Thoracic aorta (tissue), 2 donors: Measurements from ENCODE around the gene CRELD1. TPM values are rescaled to one million over a fixed set of nuclear protein-coding genes. Genes with fewer than 3 reads are reported as not detected.
A peak's percentile ranks its signal among the peaks of the same experiment; 100 is the strongest.
"Not testable (repeated sequence)": the region's sequence is repeated elsewhere in the genome, so short reads cannot be mapped to it uniquely, and the experiment has no call there.

ENCODE experiments used
- ATAC-seq: fragments of 150-250 bp; one replicate; pipeline ENCODE4 v1.8.0; 2017; ENCODE audit warnings: low read depth; ENCODE audit not compliant: insufficient number of reproducible peaks, low FRiP score
- DNase-seq: peaks from one replicate; pipeline ENCODE4 v3.0.0-alpha.2; 2020; ENCODE audit warnings: low spot score
- H3K27ac ChIP-seq, 2 donors: fragments of 200-600 bp; sonication (generic); 1 replicate in 1 of 2; 2 replicates in 1 of 2; pipeline ENCODE4 v1.5.1; 2016; ENCODE audit warnings: mild to moderate bottlenecking in 2 of 2, moderate library complexity in 2 of 2
- H3K27me3 ChIP-seq: fragments of 200-600 bp; sonication (generic); replicated peaks from 2 replicates; pipeline ENCODE4 v1.6.0; 2016; ENCODE audit warnings: mild to moderate bottlenecking; ENCODE audit not compliant: insufficient read depth
- H3K36me3 ChIP-seq: fragments of 200-600 bp; sonication (generic); one replicate; pipeline ENCODE4 v1.5.1; 2016
- H3K4me1 ChIP-seq, 2 donors: fragments of 200-600 bp; sonication (generic); 1 replicate in 1 of 2; 2 replicates in 1 of 2; pipeline versions ENCODE4 v1.5.1 to v1.6.0; 2016; ENCODE audit warnings: low read depth in 2 of 2, mild to moderate bottlenecking in 1 of 2; ENCODE audit not compliant: control insufficient read depth in 1 of 2
- H3K4me3 ChIP-seq: fragments of 200-600 bp; sonication (generic); 2 replicates; pipeline ENCODE4 v1.5.1; 2016; ENCODE audit warnings: mild to moderate bottlenecking
- H3K9me3 ChIP-seq: fragments of 200-600 bp; sonication (generic); 2 replicates; pipeline ENCODE4 v1.5.1; 2016
- CTCF ChIP-seq: fragments of 200-600 bp; sonication (generic); IDR thresholded peaks from one replicate; pipeline ENCODE4 v1.5.1; 2019; ENCODE audit warnings: antibody characterized with exemption
- total RNA-seq, 2 donors: library from RNA; depleted of rRNA; stranded (reverse); fragments of >200 nt; gene quantifications; one replicate each; pipeline versions ENCODE4 v1.1.0 to v1.2.3, GENCODE V29; 2016

Gene CRELD1
- total RNA-seq, 2 donors from 2014 or later = 37.2 to 37.4 TPM

- H3K4me1 ChIP-seq = peaks cover 10 to 15% of the 10 kb centered on the region in 2 donors
- no peak overlapping the region for H3K27ac ChIP-seq
- no peaks in the 10 kb centered on the region for H3K9me3 ChIP-seq
- H3K36me3 ChIP-seq = peaks cover 7% of the 10 kb centered on the region
- no peak overlapping the region for H3K4me3 ChIP-seq
- no peaks in the 10 kb centered on the region for H3K27me3 ChIP-seq
- TF ChIP-seq CTCF = no peak
- DNase-seq = no peak
- no peak for ATAC-seq
Measured at GRCh38 chr3:9889405-9889804, 44.2 kb upstream of the CRELD1 start.

GRCh38 chr3:9890249-9891071 is 43.2 kb upstream of the CRELD1 start, which contains the start of gene JAGN1:
Gene JAGN1 (plus strand): TSS chr3:9890610. CDS start chr3:9890723, 113 bp downstream.
- Histone ChIP-seq H3K27ac (peak within 1 kb of the TSS; percentile 87 to 97), H3K27me3 (no peaks in the 10 kb centered on the region), H3K4me3 (peak within 1 kb of the TSS; percentile 100), H3K36me3 (peaks cover 7% of the 10 kb centered on the region), H3K4me1 (peaks cover 10 to 15% of the 10 kb centered on the region in 2 donors), H3K9me3 (no peaks in the 10 kb centered on the region)
- TF ChIP-seq CTCF = peak; percentile 20
- ATAC-seq (peak; percentile 91), DNase-seq (peak; percentile 68)

- H3K4me1 ChIP-seq = peaks cover 10 to 15% of the 10 kb centered on the region in 2 donors
- no peak for ATAC-seq
- H3K9me3 ChIP-seq = no peaks in the 10 kb centered on the region
- H3K36me3 ChIP-seq = peaks cover 7% of the 10 kb centered on the region
- no peak for TF ChIP-seq CTCF
- H3K27ac ChIP-seq = peak overlapping the region; percentile 87 to 97
- no peak for DNase-seq
- peak overlapping the region; percentile 100 for H3K4me3 ChIP-seq
- no peaks in the 10 kb centered on the region for H3K27me3 ChIP-seq
Measured at GRCh38 chr3:9891072-9891622, 42.5 kb upstream of the CRELD1 start.

- TF ChIP-seq CTCF = no peak
- H3K27me3 ChIP-seq = no peaks in the 10 kb centered on the region
- H3K36me3 ChIP-seq = peaks cover 7% of the 10 kb centered on the region
- DNase-seq (no peak), ATAC-seq (no peak)
- H3K4me3 ChIP-seq = no peak overlapping the region
- no peaks in the 10 kb centered on the region for H3K9me3 ChIP-seq
- H3K4me1 ChIP-seq = peaks cover 15 to 31% of the 10 kb centered on the region in 2 donors
- peak overlapping the region in 1 of 2 donors; percentile 0 for H3K27ac ChIP-seq
Measured at GRCh38 chr3:9893739-9894138, 39.9 kb upstream of the CRELD1 start.

GRCh38 chr3:9895715-9896114 is 37.9 kb upstream of the CRELD1 start:
- H3K36me3 ChIP-seq, H3K27me3 ChIP-seq, H3K27ac ChIP-seq, H3K4me3 ChIP-seq, DNase-seq, H3K9me3 ChIP-seq, ATAC-seq: not testable (repeated sequence)
- H3K4me1 ChIP-seq = peaks cover 13 to 33% of the 10 kb centered on the region in 2 donors

- not testable (repeated sequence) for H3K36me3 ChIP-seq, H3K9me3 ChIP-seq, H3K27ac ChIP-seq, DNase-seq, ATAC-seq, H3K4me3 ChIP-seq, H3K27me3 ChIP-seq
- peaks cover 5 to 24% of the 10 kb centered on the region in 2 donors for H3K4me1 ChIP-seq
Measured at GRCh38 chr3:9896755-9897407, 36.8 kb upstream of the CRELD1 start.
